Stimulated activated CD4-positive, alpha-beta T cell treated with anti-CD3 and anti-CD28 coated beads, Interleukin-1b, Interleukin-23, amount 100 ng/mL, for 4 hours (primary cell): ENCODE measurements around the gene COL15A1.
A peak's percentile ranks its signal among the peaks of the same experiment; 100 is the strongest.
"Not testable (repeated sequence)": the region's sequence is repeated elsewhere in the genome, so short reads cannot be mapped to it uniquely, and the experiment has no call there.

ENCODE experiments used
- DNase-seq, 2 donors: peaks; one replicate each; pipeline ENCODE4 v3.0.0-alpha.2; 2020; ENCODE audit warnings: low read depth in 2 of 2

COL15A1 gene

DNA sequence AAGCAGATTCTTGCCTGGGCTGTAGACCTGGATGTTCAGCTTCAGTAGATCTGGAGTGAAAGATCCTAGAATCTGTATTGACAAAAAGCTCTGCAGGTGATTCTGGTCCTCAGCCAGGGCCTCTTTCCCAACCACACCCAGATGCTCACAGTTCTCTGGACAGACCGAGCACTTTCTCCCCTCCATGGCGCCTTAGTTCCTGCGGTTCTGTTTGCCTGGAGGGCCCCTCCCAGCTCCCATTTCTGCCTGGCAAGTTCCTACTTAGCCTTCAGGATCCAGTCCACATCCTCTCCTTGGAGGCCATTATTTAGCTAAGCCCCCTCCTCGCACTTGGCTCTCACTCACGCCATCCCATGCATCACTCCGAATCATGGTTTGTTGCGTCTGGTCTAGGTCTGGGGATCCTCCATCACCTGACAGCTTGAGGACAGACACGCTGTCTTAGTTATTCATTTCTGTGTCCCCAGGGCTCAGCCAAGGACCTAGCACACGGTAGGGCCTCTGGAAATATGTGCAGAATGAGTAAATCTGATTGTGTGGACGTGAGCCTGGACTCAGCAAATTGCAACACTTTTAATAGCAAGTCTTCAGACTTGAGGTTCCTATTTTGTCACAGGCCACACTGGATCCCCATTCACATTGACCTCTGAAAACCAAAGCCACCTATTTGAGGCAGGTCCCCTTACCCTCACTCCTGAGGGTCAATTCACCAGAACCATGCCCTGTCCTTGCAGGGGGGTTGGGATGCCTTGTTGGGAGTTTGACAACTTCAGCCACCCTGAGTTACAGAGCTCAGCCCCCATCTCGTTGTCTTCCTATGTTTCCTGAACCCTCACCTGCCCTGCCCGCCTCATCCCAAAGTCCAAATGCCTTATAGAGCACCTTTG, 50.7 kb downstream of the COL15A1 start:
- DNase-seq: no peak

DNA sequence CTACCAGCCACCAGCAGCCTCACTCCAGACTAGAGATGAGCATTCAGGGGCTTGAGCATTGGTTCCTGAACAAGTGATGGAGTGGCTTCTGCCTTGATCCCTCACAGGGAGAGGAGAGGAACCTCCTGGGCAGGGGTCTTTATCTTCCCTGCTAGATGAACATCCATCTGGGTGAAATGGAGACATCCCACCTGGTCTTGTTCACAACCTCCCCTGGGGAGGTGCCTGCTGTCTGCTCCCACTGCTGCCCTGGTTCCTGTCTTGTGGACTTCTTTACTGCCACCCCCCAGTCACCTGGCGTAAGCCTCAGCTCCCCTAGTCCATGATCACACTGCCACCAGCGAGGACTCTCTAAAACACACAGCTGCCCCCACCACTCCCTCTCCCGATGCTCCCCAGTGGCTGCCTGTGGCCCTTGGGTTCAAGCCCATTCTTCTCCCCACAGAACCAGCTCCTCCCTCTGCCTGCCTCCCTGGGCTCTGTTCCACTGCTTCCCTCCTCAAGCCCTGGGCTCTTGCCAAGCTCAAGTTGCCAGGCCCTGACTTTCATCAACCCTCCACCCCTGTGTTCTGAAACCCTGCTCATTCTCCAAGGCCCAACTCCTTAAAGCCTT, 51.5 kb downstream of the COL15A1 start:
- DNase-seq: no peak

DNA sequence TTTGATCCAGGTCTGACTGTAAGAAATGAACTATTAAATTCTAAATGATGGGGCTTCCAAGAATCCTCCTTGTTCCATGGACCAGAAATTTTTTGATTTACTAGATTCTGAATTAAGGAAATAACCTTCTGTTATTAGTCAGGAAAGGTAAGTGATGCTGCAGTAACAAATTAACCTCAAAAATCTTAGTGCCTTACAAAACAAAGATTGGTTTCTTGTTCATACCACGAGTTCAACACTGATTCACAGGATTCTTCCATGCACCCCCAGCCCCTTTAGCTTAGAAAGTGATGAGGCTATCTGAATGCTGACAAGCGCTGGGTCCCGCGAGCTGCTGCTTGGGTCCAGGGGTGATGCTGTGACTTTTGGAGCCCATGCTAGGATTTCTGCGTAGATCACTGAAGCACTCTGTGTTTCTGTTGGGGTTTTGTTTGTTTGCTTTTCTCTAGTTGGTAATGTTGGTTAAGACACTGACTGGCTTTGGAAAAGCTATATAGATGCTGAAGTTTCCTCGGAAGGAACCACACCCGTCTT, 52.3 kb downstream of the COL15A1 start:
- DNase-seq: no peak

DNA sequence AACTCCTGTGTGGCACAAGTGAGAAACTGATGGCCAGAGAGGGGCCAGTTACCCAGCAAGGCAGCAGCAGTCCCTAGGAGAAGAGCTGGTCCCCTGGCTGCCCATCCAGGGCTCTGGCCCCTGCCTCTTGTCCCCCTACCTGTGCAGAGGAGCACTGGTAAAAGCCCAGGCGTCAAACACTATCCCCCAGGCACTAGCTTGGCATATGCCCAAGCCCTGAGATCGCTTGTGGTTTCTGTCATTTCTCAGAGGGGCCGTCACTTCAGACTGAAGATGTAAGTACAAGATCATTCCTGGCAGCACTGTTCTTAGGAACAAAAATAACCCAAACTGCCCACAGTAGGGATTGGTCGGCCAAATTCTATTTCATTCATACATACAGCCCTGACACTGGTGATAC, 53.9 kb downstream of the COL15A1 start:
- no peak for DNase-seq

DNA sequence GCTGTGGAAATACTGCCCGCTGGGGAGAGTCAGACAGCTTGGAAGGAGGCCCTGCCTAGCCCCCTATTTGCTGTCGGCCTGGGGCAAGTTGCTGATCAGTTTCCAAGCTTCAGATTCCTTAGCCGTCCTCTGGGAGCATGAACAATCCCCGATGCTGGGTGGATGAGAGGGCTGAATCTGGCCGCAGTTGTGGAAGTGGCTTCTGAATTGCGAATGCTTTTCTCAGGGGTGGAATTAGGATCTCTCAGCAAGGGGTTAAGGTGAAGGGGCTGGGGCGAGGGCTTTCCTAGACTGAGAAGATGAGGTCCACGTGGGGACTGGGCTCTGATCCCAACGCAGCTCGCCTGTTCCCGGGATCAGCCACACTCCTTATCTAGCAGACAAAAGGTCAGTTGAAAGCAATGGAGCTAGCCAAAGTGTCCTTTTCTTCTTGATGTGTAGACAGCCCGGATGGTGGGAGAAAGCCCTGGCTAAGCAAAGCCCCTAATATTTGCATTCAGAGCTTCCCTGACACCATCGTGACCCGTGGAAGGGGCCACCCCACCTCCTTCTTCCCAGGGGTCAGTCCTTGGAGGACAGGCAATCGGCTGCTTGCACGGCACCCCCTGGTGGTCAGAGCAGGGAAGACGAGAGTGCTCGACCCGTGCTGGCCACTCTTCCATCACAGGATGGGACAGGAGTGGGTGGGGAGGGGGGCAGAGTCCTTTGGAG, 54.9 kb downstream of the COL15A1 start:
- DNase-seq: peak; percentile 23 to 54

DNA sequence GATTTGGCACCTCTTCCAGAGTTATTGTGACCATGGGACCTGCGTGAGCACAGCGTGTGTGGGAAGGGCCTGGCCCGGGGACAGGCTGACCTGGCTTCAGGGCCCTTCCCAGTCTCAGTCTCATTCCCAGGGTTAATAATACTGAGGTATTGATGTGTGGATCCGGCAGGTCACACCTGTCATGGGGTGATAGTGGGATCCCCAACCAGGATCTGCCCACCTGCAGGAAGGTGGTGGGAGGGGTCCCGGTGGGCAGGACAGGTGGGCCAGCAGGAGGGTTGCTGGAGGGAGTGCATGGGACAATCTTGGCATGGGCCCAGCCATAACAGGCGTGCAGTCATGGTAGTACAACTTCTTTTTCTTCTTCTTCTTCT, 55.4 kb downstream of the COL15A1 start:
- DNase-seq: no peak

DNA sequence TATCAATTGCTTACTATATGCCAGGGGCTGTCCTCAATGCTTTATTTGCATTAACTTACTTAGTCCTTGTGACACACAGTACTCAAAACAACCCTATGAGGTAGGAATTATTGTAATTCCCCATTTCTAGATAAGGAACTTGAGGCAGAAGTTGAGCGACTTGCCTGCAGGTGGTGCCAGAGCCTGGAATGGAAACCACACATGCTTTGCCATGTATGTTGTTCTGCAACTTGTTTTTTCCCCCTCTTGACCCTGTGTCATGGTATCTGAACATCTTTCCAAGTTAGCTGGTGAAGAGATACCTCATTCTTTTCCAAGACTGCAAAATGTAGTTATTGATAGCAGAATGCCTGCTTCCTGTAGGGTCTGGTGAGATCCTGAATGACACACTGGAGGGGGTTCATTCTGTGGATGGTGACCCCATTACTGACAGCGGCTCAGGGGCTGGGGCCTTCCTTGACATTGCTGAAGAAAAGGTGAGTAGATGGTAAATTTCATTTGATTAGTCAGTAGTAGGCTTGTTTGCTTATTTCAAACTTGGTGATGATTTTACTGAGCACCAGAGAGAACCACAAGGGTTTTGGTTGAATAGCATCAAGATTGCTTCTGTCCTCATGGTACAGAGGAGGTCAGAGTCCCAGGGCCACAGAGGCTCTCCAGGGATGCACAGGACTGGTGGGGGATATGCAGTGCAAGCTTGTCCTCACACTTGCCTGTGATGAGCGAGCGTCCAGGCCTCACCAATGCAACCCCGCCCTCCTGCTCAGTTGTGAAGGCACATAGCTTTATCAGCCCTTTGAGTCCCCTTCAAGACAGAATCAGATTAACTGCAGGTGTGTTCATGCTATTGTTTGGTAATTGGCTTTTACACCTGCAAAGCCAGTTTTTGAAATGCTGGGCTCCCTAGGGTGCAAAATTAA, 57.0 kb downstream of the COL15A1 start:
- DNase-seq: peak; percentile 43 to 49

DNA sequence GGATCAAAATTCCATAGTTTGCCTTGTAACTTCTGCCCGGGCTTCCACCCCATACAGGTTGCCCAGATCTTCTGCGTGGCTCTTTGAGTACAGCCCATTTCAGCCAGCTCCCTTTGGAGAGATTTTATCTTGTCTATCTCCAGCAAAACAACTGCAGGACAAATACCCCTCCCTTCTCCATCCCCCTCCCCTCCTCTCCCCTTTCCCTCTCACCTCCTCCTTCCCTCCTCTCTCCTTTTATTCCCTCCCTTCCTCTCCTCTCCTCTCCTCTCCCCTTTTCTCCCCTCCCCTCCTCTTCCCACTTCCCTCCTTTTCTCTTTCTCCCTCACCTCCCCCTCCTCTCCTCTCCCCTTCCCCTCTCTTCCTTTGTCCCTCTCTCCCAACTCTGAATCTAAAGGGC, 58.2 kb downstream of the COL15A1 start:
- no peak for DNase-seq

DNA sequence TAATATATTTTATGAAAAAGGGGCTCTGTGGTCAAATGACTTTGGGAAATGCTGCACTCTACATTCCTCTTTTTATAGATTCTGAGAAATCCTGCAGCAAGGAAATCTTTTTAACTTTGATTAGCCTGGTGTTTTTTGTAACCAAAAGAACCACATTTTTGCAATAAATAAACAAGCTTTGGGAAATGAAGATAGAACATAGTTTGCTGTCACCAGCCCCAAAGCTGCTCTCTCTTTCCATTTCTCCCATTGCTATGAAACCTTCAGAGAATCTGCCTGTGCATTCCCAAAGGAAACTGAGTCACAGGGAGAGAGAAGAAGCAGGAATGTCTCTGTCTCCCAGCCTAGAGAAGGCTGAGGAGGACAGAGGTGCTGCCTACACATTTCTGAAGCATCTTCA, 59.0 kb downstream of the COL15A1 start:
- DNase-seq: no peak

DNA sequence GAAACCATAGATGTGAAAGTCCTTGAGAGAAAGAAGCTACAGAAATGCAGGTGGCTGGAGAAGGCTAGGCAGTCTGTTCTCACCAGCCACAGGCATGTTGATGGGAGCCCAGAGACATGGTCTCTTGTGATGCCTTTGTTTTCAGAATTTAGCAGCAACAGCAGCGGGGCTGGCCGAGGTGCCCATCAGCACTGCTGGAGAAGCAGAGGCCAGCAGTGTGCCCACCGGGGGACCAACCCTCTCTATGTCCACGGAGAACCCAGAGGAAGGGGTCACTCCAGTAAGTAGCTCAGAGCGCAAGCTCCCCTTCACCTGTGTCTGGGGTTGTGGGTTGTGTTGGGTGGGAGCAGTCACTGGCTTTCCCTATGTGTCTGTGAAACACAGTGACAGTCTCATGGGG, 59.6 kb downstream of the COL15A1 start:
- DNase-seq: no peak

DNA sequence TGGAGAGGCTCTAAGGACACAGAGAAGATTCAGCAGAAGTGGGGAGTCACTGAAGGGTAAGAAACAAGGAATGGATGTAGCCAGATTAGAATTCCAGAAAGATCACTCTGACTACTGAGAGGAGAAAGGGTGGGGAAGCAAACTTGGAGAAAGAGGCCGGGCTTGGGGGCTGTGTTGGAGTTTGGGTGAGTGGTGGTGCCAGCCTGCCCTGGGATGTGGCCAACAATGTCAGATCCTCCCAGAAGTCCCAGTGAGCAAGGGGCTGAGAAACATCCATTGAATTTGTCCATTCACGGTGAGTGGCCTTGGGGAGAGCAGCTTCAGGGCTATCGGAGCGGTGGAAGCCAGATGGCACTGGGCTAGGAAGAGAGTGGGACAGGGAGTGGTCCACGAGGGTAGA, 60.4 kb downstream of the COL15A1 start:
- DNase-seq: no peak

DNA sequence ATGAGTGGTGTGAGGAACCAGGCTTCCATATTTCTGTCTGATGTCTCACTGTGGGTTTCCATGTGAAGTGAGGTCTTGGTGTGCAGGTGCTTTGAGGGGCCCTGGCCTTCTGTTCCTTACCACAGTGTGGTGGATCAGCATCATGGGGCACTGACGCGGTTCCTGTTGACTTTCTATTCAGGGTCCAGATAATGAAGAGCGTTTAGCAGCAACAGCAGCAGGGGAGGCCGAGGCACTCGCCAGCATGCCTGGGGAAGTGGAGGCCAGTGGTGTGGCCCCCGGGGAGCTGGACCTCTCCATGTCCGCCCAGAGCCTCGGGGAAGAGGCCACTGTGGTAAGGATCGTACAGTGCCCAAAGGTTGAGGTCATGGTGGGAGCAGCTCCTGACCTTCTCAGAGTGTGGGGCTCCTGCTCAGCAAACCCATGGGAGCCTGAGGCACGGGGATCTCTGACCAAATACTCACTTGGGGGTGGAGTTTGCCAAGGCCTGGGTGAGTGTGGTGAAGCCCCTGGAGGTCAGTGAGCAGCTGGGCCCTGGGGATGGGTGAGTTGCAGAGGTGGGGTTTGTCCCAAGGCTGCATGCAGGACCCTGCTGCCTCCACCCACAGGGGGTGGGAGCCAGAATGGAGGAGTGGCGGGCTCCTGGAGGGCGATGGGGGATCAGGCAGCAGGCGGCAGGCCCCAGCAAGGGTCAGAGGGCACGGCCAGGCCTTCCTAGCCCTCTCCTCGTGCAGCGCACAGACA, 61.2 kb downstream of the COL15A1 start:
- no peak for DNase-seq

DNA sequence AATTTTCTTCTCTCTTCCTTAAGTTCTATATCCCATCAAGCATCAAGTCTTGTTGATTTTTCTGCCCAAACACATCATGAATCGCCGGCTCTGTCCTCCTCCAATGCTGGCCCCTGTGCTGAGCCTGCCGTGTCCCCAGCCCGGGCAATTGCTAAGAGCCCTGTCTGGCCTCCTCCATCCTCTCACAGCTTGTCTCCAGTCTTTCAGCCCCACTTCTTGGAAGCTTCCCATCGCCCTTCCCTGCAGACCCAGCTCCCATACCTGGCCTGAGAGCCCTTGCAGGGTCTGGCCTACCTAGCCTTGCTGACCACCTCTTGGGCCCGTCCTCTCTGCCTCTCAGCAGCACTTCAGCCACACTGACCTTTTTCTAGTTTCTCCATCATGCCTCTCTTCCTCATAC, 61.9 kb downstream of the COL15A1 start:
- DNase-seq: no peak

DNA sequence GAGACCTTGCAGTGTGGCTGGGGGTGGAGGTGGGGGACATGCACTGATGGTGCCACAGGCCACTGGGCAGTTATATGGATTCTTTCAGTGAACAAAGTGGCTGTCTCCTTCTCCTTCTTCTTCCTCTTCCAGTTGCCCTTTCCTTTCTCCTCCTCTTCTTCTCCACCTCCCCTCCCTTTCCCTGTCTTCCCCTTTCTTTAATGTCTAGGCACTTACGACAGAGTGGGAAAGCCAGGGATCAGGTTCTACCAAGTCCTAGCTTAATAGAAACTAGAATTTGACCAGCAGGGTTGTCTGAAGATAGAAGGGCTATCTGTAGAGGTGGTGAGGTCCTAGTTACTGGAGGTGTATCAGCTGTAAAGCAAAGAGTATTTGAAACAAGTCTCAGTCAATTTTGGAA, 62.8 kb downstream of the COL15A1 start:
- DNase-seq: no peak

DNA sequence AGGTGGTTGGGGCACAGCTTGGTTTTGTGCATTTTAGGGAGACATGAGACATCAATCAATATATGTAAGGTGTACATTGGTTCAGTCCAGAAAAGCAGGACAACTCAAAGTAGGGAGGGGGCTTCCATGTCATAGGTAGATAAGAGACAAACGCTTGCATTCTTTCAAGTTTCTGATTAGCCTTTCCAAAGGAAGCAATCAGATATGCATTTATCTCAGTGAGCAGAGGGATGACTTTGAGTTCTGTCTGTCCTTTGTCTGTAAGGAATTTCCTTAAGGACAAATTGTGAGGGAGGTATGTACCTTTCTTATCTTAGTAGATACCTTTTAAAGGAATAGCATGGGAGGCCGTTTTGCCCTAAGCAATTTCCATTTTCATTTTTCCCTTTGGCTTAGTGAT, 63.3 kb downstream of the COL15A1 start:
- no peak for DNase-seq

DNA sequence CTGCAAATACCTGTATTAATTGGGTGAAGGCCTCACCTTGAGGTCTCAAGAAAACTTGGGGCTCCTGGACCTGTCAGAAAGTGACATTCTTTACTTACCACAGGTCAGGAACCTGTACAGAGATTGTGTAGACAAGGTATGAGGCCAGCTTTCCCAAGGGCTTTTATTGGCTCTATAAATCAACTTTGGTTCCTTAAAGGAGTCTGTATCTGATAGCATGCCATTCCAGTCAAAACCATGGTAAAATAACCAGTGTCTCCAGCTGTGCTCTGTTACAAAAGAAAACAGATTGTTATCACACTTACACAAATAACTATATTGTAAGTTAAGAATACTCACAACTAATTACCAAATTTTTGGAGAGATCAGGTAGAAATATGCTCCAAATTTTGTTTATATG, 64.5 kb downstream of the COL15A1 start:
- DNase-seq: no peak

DNA sequence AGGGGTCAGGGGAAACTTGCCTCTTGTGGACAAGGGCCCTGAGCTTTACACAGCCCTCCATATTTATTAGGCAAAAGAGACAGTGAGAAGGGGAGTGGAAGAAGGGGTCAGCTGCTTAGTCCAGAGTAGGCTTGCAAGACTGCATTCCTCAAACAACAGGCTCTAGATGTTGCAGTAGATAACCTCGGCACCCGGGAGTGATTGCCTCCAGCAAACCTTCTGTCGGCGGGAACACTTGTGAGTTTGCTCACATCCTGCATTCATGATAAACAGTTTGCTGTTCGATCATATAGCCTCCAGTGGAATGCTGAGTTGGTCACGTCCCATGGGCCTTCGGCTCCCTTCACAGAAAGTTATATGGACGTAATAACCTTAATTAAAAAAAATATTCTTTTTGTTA, 66.7 kb downstream of the COL15A1 start:
- not testable (repeated sequence) for DNase-seq

DNA sequence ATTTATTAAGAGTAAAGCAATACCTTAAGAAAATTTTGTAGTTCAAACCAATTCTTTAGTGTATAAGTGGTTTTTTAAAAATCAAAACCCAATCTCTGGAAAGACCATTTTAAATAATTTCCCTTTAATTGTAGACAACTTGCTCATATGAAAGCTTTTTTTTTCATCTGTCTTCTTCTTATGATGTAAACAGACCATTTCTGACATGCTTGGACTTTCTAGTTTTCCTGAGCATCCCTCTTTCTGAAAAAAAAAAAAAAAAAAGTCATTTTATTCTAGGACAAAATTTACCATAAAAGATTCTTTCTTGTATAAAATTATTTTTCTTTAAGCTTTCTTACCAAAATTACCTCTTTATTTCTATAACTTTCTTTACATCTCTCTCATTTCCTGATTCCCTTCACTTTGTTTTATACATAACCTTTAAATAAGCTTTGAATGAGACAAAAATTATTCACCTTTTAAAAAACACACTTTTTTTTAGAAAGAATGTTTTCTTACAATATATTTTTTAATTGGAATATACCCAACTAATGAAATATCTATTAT, 67.5 kb downstream of the COL15A1 start:
- no peak for DNase-seq

DNA sequence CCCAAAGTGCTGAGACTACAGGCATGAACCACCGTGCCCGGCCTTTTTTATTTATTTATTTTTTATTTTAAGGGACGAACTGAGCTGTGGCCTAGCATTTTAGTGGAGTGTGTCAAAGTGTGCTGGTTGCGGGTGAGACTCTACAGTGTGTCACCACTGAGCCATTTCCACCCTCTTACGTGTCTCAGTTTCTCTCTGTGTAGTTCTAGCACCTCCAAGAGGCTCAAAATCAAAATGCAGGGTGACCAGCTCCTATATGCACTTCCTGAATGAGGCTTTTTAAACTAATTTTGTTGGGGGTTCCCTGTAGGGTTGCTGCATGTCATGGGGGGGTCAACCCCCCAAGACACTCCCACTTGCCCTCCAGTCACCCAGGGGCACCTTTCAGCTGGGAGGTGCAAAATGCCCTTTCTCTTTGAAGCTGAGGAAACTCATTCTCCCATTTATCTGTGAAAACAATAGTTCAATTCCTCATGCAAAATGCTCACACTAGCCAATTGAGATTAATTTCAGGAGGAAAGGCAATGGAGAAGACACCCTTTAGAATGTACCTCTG, 69.3 kb downstream of the COL15A1 start:
- DNase-seq: no peak

DNA sequence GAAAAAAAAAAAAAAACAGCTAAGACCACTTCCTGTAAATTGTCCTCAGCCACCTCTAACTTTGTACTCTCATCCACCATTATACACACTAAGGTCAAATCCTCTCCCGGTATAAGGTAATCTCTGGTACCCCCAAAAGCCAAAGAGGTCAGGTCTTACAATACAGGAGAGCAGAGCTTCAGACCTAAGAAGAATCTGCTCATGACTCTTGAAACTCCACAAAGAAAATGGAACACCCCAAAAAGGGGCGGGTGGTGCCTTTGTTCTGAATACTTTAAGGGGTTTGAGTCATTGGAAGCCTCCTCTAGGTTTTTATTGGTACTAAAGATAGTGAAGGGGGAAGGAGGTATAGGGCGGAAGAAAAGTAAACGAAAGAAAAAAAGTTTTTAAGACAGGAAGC, 69.8 kb downstream of the COL15A1 start:
- no peak for DNase-seq
